Suprapubic skin (tissue), 4 donors: Measurements from ENCODE around the gene OPHN1. TPM values are rescaled to one million over a fixed set of nuclear protein-coding genes. Genes with fewer than 3 reads are reported as not detected.

ENCODE experiments used
- DNase-seq, 2 donors: peaks; one replicate each; pipeline ENCODE4 v3.0.0-alpha.2; 2019; ENCODE audit warnings: low spot score in 2 of 2
- H3K27ac ChIP-seq: fragments of 200-600 bp; sonication (generic); one replicate; pipeline ENCODE4 v1.5.1; 2019
- H3K27me3 ChIP-seq: fragments of 200-600 bp; sonication (generic); one replicate; pipeline ENCODE4 v1.5.1; 2019
- H3K36me3 ChIP-seq: fragments of 200-600 bp; sonication (generic); one replicate; pipeline ENCODE4 v1.5.1; 2019
- H3K4me1 ChIP-seq: fragments of 200-600 bp; sonication (generic); one replicate; pipeline ENCODE4 v1.5.1; 2019
- H3K4me3 ChIP-seq: fragments of 200-600 bp; sonication (generic); one replicate; pipeline ENCODE4 v1.5.1; 2019; ENCODE audit warnings: mild to moderate bottlenecking
- H3K9me3 ChIP-seq: fragments of 200-600 bp; sonication (generic); one replicate; pipeline ENCODE4 v1.5.1; 2019
- EP300 ChIP-seq: sonication (generic); formaldehyde crosslinking; IDR thresholded peaks from one replicate; pipeline ENCODE4 v1.6.1; 2017; ENCODE audit warnings: antibody characterized with exemption
- POLR2A ChIP-seq, 2 donors: fragments of 450-650 bp; IDR thresholded peaks; one replicate each; pipeline ENCODE4 v1.6.1; 2017; ENCODE audit warnings: antibody characterized with exemption in 2 of 2, mild to moderate bottlenecking in 2 of 2, moderate library complexity in 2 of 2
- POLR2AphosphoS5 ChIP-seq, 3 donors: sonication (generic); formaldehyde crosslinking; IDR thresholded peaks; one replicate each; pipeline ENCODE4 v1.6.1; 2017; ENCODE audit warnings: antibody characterized with exemption in 3 of 3
- WGBS: methylation state at CpG from one replicate; pipeline ENCODE4 v1.1.5; 2018; 5-methylcytosine and 5-hydroxymethylcytosine counted together
- total RNA-seq, 4 donors: library from RNA; depleted of rRNA; stranded (reverse); fragments of >200 nt; gene quantifications; one replicate each; pipeline ENCODE4 v1.1.0, GENCODE V29; 2016
- TF ChIP-seq, protein P1 (sequence below), 2 donors: fragments of 200-600 bp in 1 of 2; fragments of 450-650 bp in 1 of 2; sonication (generic) in 1 of 2; IDR thresholded peaks; one replicate each; pipeline ENCODE4 v1.5.1; 2016 to 2019; ENCODE audit warnings: antibody characterized with exemption in 2 of 2, mild to moderate bottlenecking in 1 of 2, moderate library complexity in 1 of 2

The OPHN1 gene
- total RNA-seq, 4 donors from 2014 or later, result 4.5 to 16.0 (median 8.4) TPM

DNA sequence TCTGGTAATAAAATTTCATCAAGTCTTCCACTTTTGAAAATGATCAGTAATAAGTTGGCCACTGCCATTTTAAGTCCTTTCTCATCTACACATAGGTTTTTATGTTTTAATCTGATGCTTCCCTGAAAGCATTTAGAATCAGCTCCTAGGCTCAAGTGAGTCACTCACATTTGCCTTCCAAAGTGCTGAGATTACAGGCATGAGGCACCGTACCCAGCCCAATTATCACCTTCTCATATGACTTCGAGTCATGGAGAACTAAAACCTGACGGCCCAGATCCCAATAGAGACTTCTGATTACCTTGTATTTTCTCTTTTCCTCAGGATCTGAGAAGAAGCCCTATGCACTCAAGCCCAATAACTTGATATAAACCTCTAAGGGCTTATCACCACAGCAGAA is 140.8 kb downstream of the OPHN1 start:
- 46% methylated on average over 3 of the region's 3 CpGs for WGBS
- no peaks in the 10 kb centered on the region for H3K36me3 ChIP-seq
- H3K9me3 ChIP-seq, result no peaks in the 10 kb centered on the region
- no peak overlapping the region for H3K4me3 ChIP-seq
- no peaks in the 10 kb centered on the region for H3K4me1 ChIP-seq
- DNase-seq, result no peak
- H3K27ac ChIP-seq, result no peak overlapping the region
- TF ChIP-seq POLR2AphosphoS5 (IDR thresholded peaks at IDR 0.05), result no peak
- no peak for TF ChIP-seq EP300
- H3K27me3 ChIP-seq, result no peaks in the 10 kb centered on the region

DNA sequence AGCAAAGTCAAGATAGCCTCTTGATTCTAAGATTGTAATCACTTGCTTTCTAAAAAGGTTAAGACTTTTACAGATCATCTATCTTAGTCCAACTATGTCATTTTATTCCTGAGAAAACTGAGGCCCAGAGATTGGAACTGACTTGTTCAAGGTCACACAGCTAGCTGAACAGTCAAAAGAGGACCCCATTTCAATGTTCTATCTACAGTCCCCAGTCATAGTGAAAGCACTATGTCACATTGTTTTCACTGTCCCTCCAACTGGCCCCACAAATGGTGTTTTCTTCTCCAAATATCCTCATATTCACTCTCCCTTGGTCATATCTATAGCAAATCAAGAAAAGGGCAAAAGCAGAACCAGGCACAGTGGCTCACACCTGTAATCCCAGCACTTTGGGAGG is 145.2 kb downstream of the OPHN1 start:
- H3K27me3 ChIP-seq, result no peaks in the 10 kb centered on the region
- no peak overlapping the region for H3K27ac ChIP-seq
- no peak for DNase-seq

DNA sequence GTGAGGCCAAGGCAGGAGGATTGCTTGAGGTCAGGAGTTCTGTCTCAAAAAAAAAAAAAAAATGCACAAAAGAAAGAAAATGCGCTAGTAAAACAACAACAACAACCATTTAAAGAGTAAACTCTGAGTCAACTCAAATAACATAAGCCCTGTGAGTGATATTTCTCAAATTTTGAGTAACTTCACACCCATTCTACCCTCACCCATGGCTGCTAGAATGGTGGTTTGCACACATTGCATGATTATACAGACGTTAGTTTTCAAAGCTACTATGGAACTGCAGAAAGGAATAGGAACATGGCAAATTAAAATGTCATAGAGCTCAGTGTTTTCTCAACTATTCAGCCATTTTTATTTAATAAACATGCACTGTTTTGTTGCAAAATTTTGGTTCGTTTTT is 145.9 kb downstream of the OPHN1 start:
- Histone ChIP-seq H3K9me3 (no peaks in the 10 kb centered on the region), H3K36me3 (no peaks in the 10 kb centered on the region), H3K27me3 (no peaks in the 10 kb centered on the region), H3K4me1 (no peaks in the 10 kb centered on the region), H3K27ac (no peak overlapping the region), H3K4me3 (no peak overlapping the region)
- WGBS, result 76% methylated on average over 3 of the region's 3 CpGs
- DNase-seq, result no peak
- TF ChIP-seq, protein P1, sequence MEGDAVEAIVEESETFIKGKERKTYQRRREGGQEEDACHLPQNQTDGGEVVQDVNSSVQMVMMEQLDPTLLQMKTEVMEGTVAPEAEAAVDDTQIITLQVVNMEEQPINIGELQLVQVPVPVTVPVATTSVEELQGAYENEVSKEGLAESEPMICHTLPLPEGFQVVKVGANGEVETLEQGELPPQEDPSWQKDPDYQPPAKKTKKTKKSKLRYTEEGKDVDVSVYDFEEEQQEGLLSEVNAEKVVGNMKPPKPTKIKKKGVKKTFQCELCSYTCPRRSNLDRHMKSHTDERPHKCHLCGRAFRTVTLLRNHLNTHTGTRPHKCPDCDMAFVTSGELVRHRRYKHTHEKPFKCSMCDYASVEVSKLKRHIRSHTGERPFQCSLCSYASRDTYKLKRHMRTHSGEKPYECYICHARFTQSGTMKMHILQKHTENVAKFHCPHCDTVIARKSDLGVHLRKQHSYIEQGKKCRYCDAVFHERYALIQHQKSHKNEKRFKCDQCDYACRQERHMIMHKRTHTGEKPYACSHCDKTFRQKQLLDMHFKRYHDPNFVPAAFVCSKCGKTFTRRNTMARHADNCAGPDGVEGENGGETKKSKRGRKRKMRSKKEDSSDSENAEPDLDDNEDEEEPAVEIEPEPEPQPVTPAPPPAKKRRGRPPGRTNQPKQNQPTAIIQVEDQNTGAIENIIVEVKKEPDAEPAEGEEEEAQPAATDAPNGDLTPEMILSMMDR (IDR thresholded peaks at IDR 0.05), result no peak
- TF ChIP-seq POLR2AphosphoS5 (IDR thresholded peaks at IDR 0.05) (no peak), EP300 (no peak), POLR2A (IDR thresholded peaks at IDR 0.05) (no peak)

More for the DNA sequence above, 145.2 kb downstream of the OPHN1 start:
- no peak for TF ChIP-seq EP300
- no peak for TF ChIP-seq POLR2AphosphoS5 (IDR thresholded peaks at IDR 0.05)
- TF ChIP-seq POLR2A (IDR thresholded peaks at IDR 0.05), result no peak
- TF ChIP-seq, protein P1 (IDR thresholded peaks at IDR 0.05), result no peak
- Histone ChIP-seq H3K4me1 (no peaks in the 10 kb centered on the region), H3K36me3 (no peaks in the 10 kb centered on the region), H3K4me3 (no peak overlapping the region), H3K9me3 (no peaks in the 10 kb centered on the region)

DNA sequence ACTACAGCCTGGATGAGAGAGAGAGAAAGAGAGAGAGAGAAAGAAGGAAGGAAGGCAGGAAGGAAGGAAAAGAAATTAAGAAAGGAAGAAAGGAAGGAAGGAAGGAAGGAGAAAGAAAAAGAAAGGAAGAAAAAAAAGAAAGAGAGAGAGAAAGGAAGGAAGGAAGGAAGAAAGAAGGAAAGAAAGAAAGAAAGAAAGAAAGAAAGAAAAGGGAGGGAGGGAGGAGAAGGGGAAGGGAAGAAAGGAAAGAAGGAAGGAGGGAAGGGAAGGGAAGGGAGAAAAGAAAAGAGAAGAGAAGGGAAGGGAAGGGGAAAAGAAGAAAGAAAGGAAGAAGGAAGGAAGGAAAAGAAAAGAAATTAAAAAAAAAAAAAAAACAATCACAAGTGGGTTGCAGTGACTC is 146.3 kb downstream of the OPHN1 start:
- H3K4me1 ChIP-seq, result no peaks in the 10 kb centered on the region
- H3K9me3 ChIP-seq, result no peaks in the 10 kb centered on the region
- H3K27me3 ChIP-seq, result no peaks in the 10 kb centered on the region
- no peaks in the 10 kb centered on the region for H3K36me3 ChIP-seq
- H3K27ac ChIP-seq, result no peak overlapping the region
- TF ChIP-seq EP300 (no peak), POLR2AphosphoS5 (IDR thresholded peaks at IDR 0.05) (no peak), POLR2A (IDR thresholded peaks at IDR 0.05) (no peak)
- TF ChIP-seq, protein P1 (IDR thresholded peaks at IDR 0.05), result no peak
- no peak overlapping the region for H3K4me3 ChIP-seq
- DNase-seq, result no peak

DNA sequence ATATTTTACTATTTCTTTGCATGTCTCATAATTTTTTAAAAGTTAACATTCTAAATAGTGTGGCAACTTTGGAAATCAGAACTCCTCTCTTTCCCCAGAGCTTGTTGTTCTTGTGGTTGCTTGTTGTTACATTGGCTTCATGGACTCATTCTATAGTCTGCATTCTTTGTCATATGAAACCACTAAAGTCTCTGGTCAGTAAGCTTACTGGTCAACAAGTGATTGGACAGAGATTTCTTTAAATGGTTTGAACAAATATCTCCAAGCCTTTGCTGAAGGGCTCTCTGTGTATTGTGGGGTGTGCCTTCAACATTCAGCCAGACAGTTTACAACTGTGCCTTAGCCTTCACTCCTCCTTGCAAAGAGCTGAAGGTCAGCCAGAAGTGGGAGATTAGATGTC is 147.2 kb downstream of the OPHN1 start:
- Histone ChIP-seq H3K4me3 (no peak overlapping the region), H3K36me3 (no peaks in the 10 kb centered on the region), H3K27me3 (no peaks in the 10 kb centered on the region), H3K4me1 (no peaks in the 10 kb centered on the region), H3K9me3 (no peaks in the 10 kb centered on the region), H3K27ac (no peak overlapping the region)
- DNase-seq, result no peak
- TF ChIP-seq EP300 (no peak), POLR2A (IDR thresholded peaks at IDR 0.05) (no peak)

DNA sequence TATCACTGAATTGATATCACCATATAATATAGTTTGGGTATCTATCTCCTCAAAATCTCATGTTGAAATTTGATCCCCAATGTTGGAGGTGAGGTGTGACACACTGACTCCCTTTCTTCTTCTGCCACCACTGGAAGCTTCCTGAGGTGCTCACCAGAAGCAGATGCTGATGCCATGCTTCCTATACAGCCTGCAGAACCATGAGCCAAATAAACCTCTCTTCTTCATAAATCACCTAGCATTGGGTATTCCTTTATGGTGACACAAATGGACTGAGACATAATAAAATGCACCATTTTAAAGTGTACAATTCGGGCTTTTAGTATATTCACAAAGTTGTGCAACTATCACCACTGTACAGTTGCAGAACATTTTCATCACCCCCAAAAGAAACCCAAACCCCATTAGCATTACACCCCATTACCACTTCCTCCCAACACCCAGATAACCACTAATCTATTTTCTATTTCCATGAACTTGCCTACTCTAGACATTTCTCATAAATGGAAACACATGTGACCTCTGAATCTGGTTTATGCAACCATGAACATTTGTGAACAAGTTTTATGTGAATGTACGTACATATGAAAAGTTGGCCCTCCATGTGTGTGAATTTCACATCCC is 148.9 kb downstream of the OPHN1 start:
- H3K4me1 ChIP-seq, result no peaks in the 10 kb centered on the region
- TF ChIP-seq POLR2A (IDR thresholded peaks at IDR 0.05), result no peak
- TF ChIP-seq EP300, result no peak
- TF ChIP-seq, protein P1 (IDR thresholded peaks at IDR 0.05), result no peak
- TF ChIP-seq POLR2AphosphoS5 (IDR thresholded peaks at IDR 0.05), result no peak

More for the DNA sequence above, 148.9 kb downstream of the OPHN1 start:
- no peak overlapping the region for H3K4me3 ChIP-seq
- no peaks in the 10 kb centered on the region for H3K27me3 ChIP-seq
- no peaks in the 10 kb centered on the region for H3K36me3 ChIP-seq
- no peaks in the 10 kb centered on the region for H3K9me3 ChIP-seq
- no peak overlapping the region for H3K27ac ChIP-seq
- WGBS, result 84% methylated on average over 2 of the region's 2 CpGs
- DNase-seq, result no peak
